Transverse colon (tissue), 3 donors: Measurements from ENCODE around the gene ROBO1.

Experiments
- EP300 ChIP-seq: sonication (generic); formaldehyde crosslinking; IDR thresholded peaks from one replicate; pipeline ENCODE4 v1.6.1; 2017; ENCODE audit warnings: antibody characterized with exemption, low read depth
- POLR2A ChIP-seq: fragments of 450-650 bp; IDR thresholded peaks from one replicate; pipeline ENCODE4 v1.6.1; 2016; ENCODE audit warnings: antibody characterized with exemption, mild to moderate bottlenecking, moderate library complexity
- TF ChIP-seq, protein P1 (sequence below), 5 experiments: fragments of 200-600 bp in 3 of 5; fragments of 450-650 bp in 2 of 5; sonication (generic) in 3 of 5; IDR thresholded peaks; 1 replicate in 2 of 5; 2 replicates in 3 of 5; pipeline ENCODE4 v1.5.1; 2016 to 2017; ENCODE audit warnings: antibody characterized with exemption in 5 of 5, inconsistent platforms in 3 of 5, mild to moderate bottlenecking in 2 of 5, moderate library complexity in 1 of 5

DNA sequence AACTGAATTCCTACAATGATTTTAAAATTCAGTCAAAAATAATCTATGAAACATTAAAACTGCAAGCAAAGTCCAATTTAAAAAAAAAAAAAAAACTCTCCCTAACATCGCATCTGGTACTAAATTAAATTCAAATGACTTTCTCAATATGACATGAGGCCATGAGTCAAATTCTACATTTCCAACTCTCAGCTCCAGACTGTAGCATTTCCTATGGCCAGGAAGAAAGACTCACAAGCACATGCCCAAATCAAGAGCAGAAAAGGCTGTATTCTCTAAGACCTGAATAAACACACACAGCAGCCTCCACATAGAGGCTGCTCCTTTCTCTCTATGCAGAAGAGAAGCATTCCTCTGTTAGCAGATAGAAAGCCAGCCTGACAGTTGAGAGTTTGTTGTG lies 729.2 kb downstream of the ROBO1 start:
- TF ChIP-seq POLR2A (no peak), EP300 (no peak)
- TF ChIP-seq, protein P1, sequence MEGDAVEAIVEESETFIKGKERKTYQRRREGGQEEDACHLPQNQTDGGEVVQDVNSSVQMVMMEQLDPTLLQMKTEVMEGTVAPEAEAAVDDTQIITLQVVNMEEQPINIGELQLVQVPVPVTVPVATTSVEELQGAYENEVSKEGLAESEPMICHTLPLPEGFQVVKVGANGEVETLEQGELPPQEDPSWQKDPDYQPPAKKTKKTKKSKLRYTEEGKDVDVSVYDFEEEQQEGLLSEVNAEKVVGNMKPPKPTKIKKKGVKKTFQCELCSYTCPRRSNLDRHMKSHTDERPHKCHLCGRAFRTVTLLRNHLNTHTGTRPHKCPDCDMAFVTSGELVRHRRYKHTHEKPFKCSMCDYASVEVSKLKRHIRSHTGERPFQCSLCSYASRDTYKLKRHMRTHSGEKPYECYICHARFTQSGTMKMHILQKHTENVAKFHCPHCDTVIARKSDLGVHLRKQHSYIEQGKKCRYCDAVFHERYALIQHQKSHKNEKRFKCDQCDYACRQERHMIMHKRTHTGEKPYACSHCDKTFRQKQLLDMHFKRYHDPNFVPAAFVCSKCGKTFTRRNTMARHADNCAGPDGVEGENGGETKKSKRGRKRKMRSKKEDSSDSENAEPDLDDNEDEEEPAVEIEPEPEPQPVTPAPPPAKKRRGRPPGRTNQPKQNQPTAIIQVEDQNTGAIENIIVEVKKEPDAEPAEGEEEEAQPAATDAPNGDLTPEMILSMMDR (IDR thresholded peaks at IDR 0.05) = no peak
